GM18499 (cell line): ENCODE measurements around the gene OR4F29.
"Not testable (repeated sequence)": the region's sequence is repeated elsewhere in the genome, so short reads cannot be mapped to it uniquely, and the experiment has no call there.

Experiments used
- ATAC-seq: cut with Tn5 transposase; IDR thresholded peaks from one replicate; pipeline ENCODE4 v1.9.1; 2021; ENCODE audit warnings: moderate number of reproducible peaks; ENCODE audit not compliant: insufficient read depth, unreplicated experiment

The OR4F29 gene

GRCh38 chr1:451578-451977 lies at the start of gene OR4F29:
Gene OR4F29, minus strand, starts transcription at chr1:451678. Its CDS starts 0 bp downstream, at chr1:451678.
- ATAC-seq, result not testable (repeated sequence)
